Measurements from ENCODE around the gene C12orf42. TPM values are rescaled to one million over a fixed set of nuclear protein-coding genes. Genes with fewer than 3 reads are reported as not detected.

Gene C12orf42
- total RNA-seq, 1 experiment from 2014 or later = not detected

GRCh38 chr12:103350116-103350515, 145.7 kb downstream of the C12orf42 start:
- no peak for DNase-seq (ENCODE audit: extremely low read depth, low read depth)

- DNase-seq (ENCODE audit: extremely low read depth, low read depth) = no peak
Observed at GRCh38 chr12:103348935-103349334, 146.8 kb downstream of the C12orf42 start.

- DNase-seq (ENCODE audit: extremely low read depth, low read depth) = no peak
Observed at GRCh38 chr12:103336940-103337339, 158.8 kb downstream of the C12orf42 start.

- DNase-seq (ENCODE audit: extremely low read depth, low read depth) = no peak
Observed at GRCh38 chr12:103334466-103334865, 161.3 kb downstream of the C12orf42 start.

- no peak for DNase-seq (ENCODE audit: extremely low read depth, low read depth)
Observed at GRCh38 chr12:103333676-103334075, 162.1 kb downstream of the C12orf42 start.

GRCh38 chr12:103331643-103332042, 164.1 kb downstream of the C12orf42 start:
- DNase-seq (ENCODE audit: extremely low read depth, low read depth) = no peak

- no peak for DNase-seq (ENCODE audit: extremely low read depth, low read depth)
Observed at GRCh38 chr12:103330672-103331071, 165.1 kb downstream of the C12orf42 start.

GRCh38 chr12:103327676-103328075, 168.1 kb downstream of the C12orf42 start:
- no peak for DNase-seq (ENCODE audit: extremely low read depth, low read depth)

GRCh38 chr12:103326190-103326589, 169.6 kb downstream of the C12orf42 start:
- DNase-seq (ENCODE audit: extremely low read depth, low read depth) = peak; percentile 6

GRCh38 chr12:103318566-103318965, 177.2 kb downstream of the C12orf42 start:
- no peak for DNase-seq (ENCODE audit: extremely low read depth, low read depth)

GRCh38 chr12:103317220-103317619, 178.5 kb downstream of the C12orf42 start:
- no peak for DNase-seq (ENCODE audit: extremely low read depth, low read depth)

GRCh38 chr12:103314786-103315185, 181.0 kb downstream of the C12orf42 start:
- no peak for DNase-seq (ENCODE audit: extremely low read depth, low read depth)

GRCh38 chr12:103313894-103314293, 181.9 kb downstream of the C12orf42 start:
- no peak for DNase-seq (ENCODE audit: extremely low read depth, low read depth)

- DNase-seq (ENCODE audit: extremely low read depth, low read depth) = no peak
Observed at GRCh38 chr12:103312742-103313354, 182.9 kb downstream of the C12orf42 start.

- DNase-seq (ENCODE audit: extremely low read depth, low read depth) = no peak
Observed at GRCh38 chr12:103310546-103311270, 185.1 kb downstream of the C12orf42 start.

- DNase-seq (ENCODE audit: extremely low read depth, low read depth) = no peak
Observed at GRCh38 chr12:103308396-103308795, 187.4 kb downstream of the C12orf42 start.

GRCh38 chr12:103303484-103303883, 192.3 kb downstream of the C12orf42 start:
- no peak for DNase-seq (ENCODE audit: extremely low read depth, low read depth)

- no peak for DNase-seq (ENCODE audit: extremely low read depth, low read depth)
Observed at GRCh38 chr12:103301642-103302591, 193.9 kb downstream of the C12orf42 start.

GRCh38 chr12:103288016-103288415, 207.8 kb downstream of the C12orf42 start:
- no peak for DNase-seq (ENCODE audit: extremely low read depth, low read depth)

- no peak for DNase-seq (ENCODE audit: extremely low read depth, low read depth)
Observed at GRCh38 chr12:103282124-103282523, 213.6 kb downstream of the C12orf42 start.

- no peak for DNase-seq (ENCODE audit: extremely low read depth, low read depth)
Observed at GRCh38 chr12:103279444-103279843, 216.3 kb downstream of the C12orf42 start.
